HEK293 (cell line): ENCODE measurements around the gene APOB.

Experiments
- CTCF ChIA-PET: fragments of 350-600 bp; formaldehyde crosslinking; extraction: SDS; loops from one replicate; lab custom pipeline; 2021; ENCODE audit warnings: antibody characterized with exemption; lab: Yijun Ruan, JAX
- POLR2A ChIA-PET: fragments of 300-600 bp; formaldehyde crosslinking; extraction: SDS; loops from one replicate; lab custom pipeline; 2020; ENCODE audit warnings: antibody characterized with exemption, inconsistent platforms; lab: Yijun Ruan, JAX
- H3K27ac ChIP-seq: fragments of 200-500 bp; sonication (Bioruptor generic); 2 replicates; pipeline ENCODE4 v1.5.1; 2014; ENCODE audit warnings: low read depth, low read length, control low read depth, inconsistent platforms; ENCODE audit errors: extremely low read depth
- H3K36me3 ChIP-seq, 2 experiments: fragments of 200-500 bp in 1 of 2; sonication (Bioruptor generic) in 1 of 2; 1 replicate in 1 of 2; 2 replicates in 1 of 2; pipeline ENCODE4 v1.5.1; 2014 to 2017; ENCODE audit warnings: inconsistent platforms in 2 of 2, low read length in 2 of 2; ENCODE audit not compliant: control insufficient read depth in 2 of 2, insufficient read depth in 1 of 2
- H3K4me1 ChIP-seq: fragments of 200-500 bp; sonication (Bioruptor generic); 2 replicates; pipeline ENCODE4 v1.5.1; 2014; ENCODE audit warnings: mild to moderate bottlenecking, low read length, inconsistent platforms; ENCODE audit not compliant: control insufficient read depth, insufficient read depth
- H3K4me3 ChIP-seq: 2 replicates; pipeline ENCODE4 v1.5.1; 2011; ENCODE audit warnings: low read depth, mild to moderate bottlenecking, control low read depth, low read length, moderate library complexity
- H3K9me3 ChIP-seq: fragments of 200-500 bp; sonication (Bioruptor generic); 2 replicates; pipeline ENCODE4 v1.5.1; 2014; ENCODE audit warnings: low read depth, low read length, inconsistent platforms; ENCODE audit not compliant: control insufficient read depth, insufficient read depth
- HOXD13 ChIP-seq: sonication (generic); formaldehyde crosslinking; IDR thresholded peaks from 2 replicates; pipeline ENCODE4 v1.8.0; 2022; ENCODE audit warnings: missing genetic modification reagents, borderline replicate concordance
- KLF1 ChIP-seq: fragments of 450-650 bp; formaldehyde crosslinking; IDR thresholded peaks from 2 replicates; pipeline ENCODE4 v1.5.1; 2016; ENCODE audit warnings: missing biosample characterization, missing genetic modification characterization
- MEIS1 ChIP-seq: sonication (generic); formaldehyde crosslinking; IDR thresholded peaks from 2 replicates; pipeline ENCODE4 v1.8.1; 2022; ENCODE audit warnings: missing genetic modification reagents, mild to moderate bottlenecking, borderline replicate concordance
- PATZ1 ChIP-seq: fragments of 450-650 bp; formaldehyde crosslinking; IDR thresholded peaks from 2 replicates; pipeline ENCODE4 v1.5.1; 2016; ENCODE audit warnings: missing biosample characterization, missing genetic modification characterization
- ZBTB11 ChIP-seq: fragments of 450-650 bp; formaldehyde crosslinking; conservative IDR thresholded peaks from 2 replicates; pipeline ENCODE4 v1.5.1; 2016; ENCODE audit warnings: low read depth, missing biosample characterization, missing genetic modification characterization
- ZBTB26 ChIP-seq: fragments of 450-650 bp; formaldehyde crosslinking; optimal IDR thresholded peaks from 2 replicates; pipeline ENCODE3; 2016; ENCODE audit warnings: missing biosample characterization, mild to moderate bottlenecking, missing genetic modification characterization
- ZBTB6 ChIP-seq: fragments of 450-650 bp; formaldehyde crosslinking; IDR thresholded peaks from 2 replicates; pipeline ENCODE4 v1.5.1; 2017; ENCODE audit warnings: missing biosample characterization, missing genetic modification characterization
- ZNF10 ChIP-seq: fragments of 450-650 bp; formaldehyde crosslinking; IDR thresholded peaks from 2 replicates; pipeline ENCODE4 v1.5.1; 2017; ENCODE audit warnings: missing biosample characterization, missing genetic modification characterization
- ZNF112 ChIP-seq: fragments of 450-650 bp; formaldehyde crosslinking; IDR thresholded peaks from 2 replicates; pipeline ENCODE4 v1.5.0; 2017; ENCODE audit warnings: missing biosample characterization, missing genetic modification characterization
- ZNF133 ChIP-seq: fragments of 450-650 bp; formaldehyde crosslinking; IDR thresholded peaks from 2 replicates; pipeline ENCODE4 v1.5.1; 2016; ENCODE audit warnings: missing biosample characterization, missing genetic modification characterization
- ZNF174 ChIP-seq: fragments of 450-650 bp; formaldehyde crosslinking; IDR thresholded peaks from 2 replicates; pipeline ENCODE4 v1.5.0; 2017; ENCODE audit warnings: missing biosample characterization, mild to moderate bottlenecking, missing genetic modification characterization
- ZNF341 ChIP-seq: fragments of 450-650 bp; formaldehyde crosslinking; IDR thresholded peaks from 2 replicates; pipeline ENCODE4; 2016; ENCODE audit warnings: low read depth, missing biosample characterization, missing genetic modification characterization
- ZNF362 ChIP-seq: fragments of 450-650 bp; formaldehyde crosslinking; IDR thresholded peaks from 2 replicates; pipeline ENCODE4 v1.5.1; 2016; ENCODE audit warnings: missing biosample characterization, missing genetic modification characterization
- ZNF37A ChIP-seq: fragments of 450-650 bp; IDR thresholded peaks from 2 replicates; pipeline ENCODE4 v1.5.1; 2018; ENCODE audit warnings: missing biosample characterization, missing genetic modification characterization
- ZNF48 ChIP-seq: fragments of 450-650 bp; formaldehyde crosslinking; IDR thresholded peaks from 2 replicates; pipeline ENCODE4 v1.5.1; 2016; ENCODE audit warnings: missing biosample characterization, missing genetic modification characterization
- ZNF530 ChIP-seq: fragments of 450-650 bp; formaldehyde crosslinking; IDR thresholded peaks from 2 replicates; pipeline ENCODE4 v1.5.1; 2016; ENCODE audit warnings: low read depth, missing biosample characterization, missing genetic modification characterization
- ZNF624 ChIP-seq: fragments of 450-650 bp; formaldehyde crosslinking; IDR thresholded peaks from 2 replicates; pipeline ENCODE4 v1.5.1; 2017; ENCODE audit warnings: missing biosample characterization, missing genetic modification characterization

APOB gene

GRCh38 chr2:20972792-20973565 is 70.9 kb downstream of the APOB start:
- ChIA-PET CTCF (interaction anchor here (1.2 to 1.6 kb wide), 3 partner anchors 10 to 312 kb away, joined by 3 to 9 read pairs (median 6); no protein-coding TSS in a partner anchor), POLR2A (no interaction called here)
- no peaks in the 10 kb centered on the region for H3K36me3 ChIP-seq

GRCh38 chr2:20972110-20972509 is 71.8 kb downstream of the APOB start:
- H3K4me3 ChIP-seq = no peak overlapping the region
- no peak for TF ChIP-seq ZNF174 (tag by site-specific recombination)
- TF ChIP-seq HOXD13 (CRISPR knock-in tag) = no peak
- TF ChIP-seq ZNF624 (tag by site-specific recombination) = no peak
- TF ChIP-seq KLF1 (tag by site-specific recombination) = no peak
- TF ChIP-seq PATZ1 (tag by site-specific recombination) = no peak
- TF ChIP-seq ZNF530 (tag by site-specific recombination) = no peak
- no peak for TF ChIP-seq ZNF37A (tag by site-specific recombination)
- TF ChIP-seq, all 188 proteins: peak for 0
- no peaks in the 10 kb centered on the region for H3K9me3 ChIP-seq
- no peak overlapping the region for H3K27ac ChIP-seq
- no peaks in the 10 kb centered on the region for H3K36me3 ChIP-seq
- ChIA-PET CTCF (no interaction called here), POLR2A (no interaction called here)
- no peaks in the 10 kb centered on the region for H3K4me1 ChIP-seq

More at GRCh38 chr2:20972792-20973565, 70.9 kb downstream of the APOB start:
- Histone ChIP-seq H3K4me3 (no peak overlapping the region), H3K9me3 (no peaks in the 10 kb centered on the region), H3K4me1 (no peaks in the 10 kb centered on the region), H3K27ac (no peak overlapping the region)
- TF ChIP-seq ZNF112 (tag by site-specific recombination) (no peak), ZNF48 (tag by site-specific recombination) (no peak), ZNF10 (tag by site-specific recombination) (no peak), ZNF341 (tag by site-specific recombination) (no peak), ZBTB6 (tag by site-specific recombination) (no peak), ZBTB11 (tag by site-specific recombination) (no peak), MEIS1 (CRISPR knock-in tag) (no peak), ZNF362 (no peak), ZNF133 (tag by site-specific recombination) (no peak), ZBTB26 (tag by site-specific recombination) (no peak)
- TF ChIP-seq, all 188 proteins: peak for 0
